Stimulated activated CD4-positive, alpha-beta T cell treated with anti-CD3 and anti-CD28 coated beads, Interleukin-4, amount 100 ng/mL, for 4 hours (primary cell): ENCODE measurements around the gene SLC24A4.
"Not testable (repeated sequence)": the region's sequence is repeated elsewhere in the genome, so short reads cannot be mapped to it uniquely, and the experiment has no call there.

Experiments used
- DNase-seq, 2 experiments: peaks; one replicate each; pipeline ENCODE4 v3.0.0-alpha.2; 2020

SLC24A4 gene

GRCh38 chr14:92528486-92529100 lies 205.6 kb downstream of the SLC24A4 start:
- no peak for DNase-seq

DNA sequence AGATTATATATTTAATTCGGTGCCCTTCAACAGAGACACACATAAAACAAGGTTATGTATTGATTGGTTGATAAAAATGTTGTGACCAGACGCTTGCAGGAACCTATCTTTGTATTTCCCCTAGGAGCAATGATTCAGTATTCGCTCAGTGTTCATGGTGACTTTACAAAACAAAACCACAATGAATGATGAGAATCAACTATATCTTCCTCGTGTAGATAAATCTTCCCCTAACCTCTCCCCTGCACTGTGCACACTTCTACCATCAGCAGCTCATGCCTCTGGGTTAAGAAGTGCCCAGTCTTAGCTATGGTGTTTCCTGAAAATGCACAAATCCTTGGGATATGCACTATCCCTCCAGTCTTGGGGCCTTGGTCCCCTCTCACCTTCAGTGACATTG lies 206.9 kb downstream of the SLC24A4 start:
- no peak for DNase-seq

GRCh38 chr14:92531106-92531873 lies 208.3 kb downstream of the SLC24A4 start:
- DNase-seq = peak; percentile 26 to 72

DNA sequence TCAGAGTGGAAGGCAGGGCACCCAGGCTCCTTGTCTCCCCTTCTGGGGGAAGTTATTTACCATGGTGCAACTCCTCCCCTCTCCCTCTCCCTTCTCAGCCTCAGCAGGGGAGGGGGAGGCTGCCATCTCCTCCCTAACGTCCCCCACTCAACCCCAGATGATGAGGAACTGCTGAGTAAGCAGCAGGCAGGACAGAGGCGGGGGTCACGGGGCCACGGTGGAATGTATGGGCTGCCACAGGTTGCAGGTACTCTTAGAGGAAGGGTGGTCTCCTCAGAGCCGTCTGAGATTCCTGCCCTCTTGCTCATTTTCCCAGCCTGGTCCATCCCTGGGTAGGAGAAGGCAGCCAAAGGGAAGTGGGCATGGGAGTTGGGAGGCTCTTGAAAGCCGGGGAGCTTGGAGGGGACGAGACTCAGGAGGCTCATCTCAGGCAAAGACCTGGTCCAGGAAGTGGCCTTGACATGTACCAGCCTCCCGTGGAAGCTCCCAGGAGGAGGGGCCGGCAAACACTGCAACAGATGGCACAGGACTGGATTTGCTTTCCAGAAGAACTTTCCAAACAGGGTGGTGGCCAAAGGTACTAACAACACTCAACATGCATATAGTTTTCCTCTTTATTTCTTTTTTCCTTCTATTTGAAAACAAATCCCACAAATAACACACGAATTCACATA lies 209.7 kb downstream of the SLC24A4 start:
- no peak for DNase-seq

GRCh38 chr14:92534932-92535643 lies 212.1 kb downstream of the SLC24A4 start:
- DNase-seq = peak in 1 of 2 experiments; percentile 41

- DNase-seq = not testable (repeated sequence)
These were observed 213.3 kb downstream of the SLC24A4 start for GRCh38 chr14:92536231-92536630.

GRCh38 chr14:92538412-92538985 lies 215.5 kb downstream of the SLC24A4 start:
- no peak for DNase-seq

DNA sequence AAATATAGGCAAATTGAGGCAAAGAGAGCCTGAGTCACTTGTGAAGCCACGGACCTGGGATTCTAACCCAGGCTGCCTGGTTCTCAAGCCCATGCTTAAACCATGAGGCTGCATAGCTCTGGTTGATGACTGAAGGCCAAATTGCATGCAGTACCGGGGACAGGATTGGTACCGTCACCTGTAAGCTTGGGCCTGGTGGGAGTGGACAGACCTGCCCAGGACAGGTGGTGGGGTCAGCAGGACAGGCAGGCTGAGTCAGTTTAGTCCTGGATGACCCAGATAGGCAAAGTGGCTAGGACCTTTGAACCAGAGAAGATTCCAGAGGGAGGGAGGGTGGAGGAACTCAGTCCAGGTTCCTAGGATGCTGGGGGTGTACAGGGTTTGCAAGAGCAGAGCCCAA lies 216.5 kb downstream of the SLC24A4 start:
- DNase-seq = no peak

DNA sequence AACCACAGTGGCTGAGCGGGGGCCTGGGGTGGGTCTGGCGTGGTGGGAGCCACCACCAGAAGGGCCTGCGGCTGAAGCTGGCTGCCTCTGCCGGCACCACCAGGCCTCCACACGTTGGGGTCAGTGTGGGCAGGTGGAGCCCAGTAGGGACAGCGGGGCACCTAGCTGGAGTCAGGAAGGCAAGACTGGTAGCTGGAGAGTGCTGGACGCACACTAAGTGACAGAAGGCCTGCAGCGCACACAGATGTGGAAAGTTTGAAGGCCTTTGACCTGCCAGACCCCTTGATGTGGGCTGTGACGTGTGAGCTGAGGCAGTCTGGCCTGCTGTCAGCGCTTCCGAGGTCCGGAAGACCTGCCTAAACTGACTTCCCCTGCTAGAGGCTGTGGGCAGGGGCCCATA lies 216.9 kb downstream of the SLC24A4 start:
- DNase-seq = no peak

GRCh38 chr14:92540472-92541048 lies 217.6 kb downstream of the SLC24A4 start:
- DNase-seq = no peak

GRCh38 chr14:92542766-92543554 lies 220.0 kb downstream of the SLC24A4 start:
- DNase-seq = no peak

DNA sequence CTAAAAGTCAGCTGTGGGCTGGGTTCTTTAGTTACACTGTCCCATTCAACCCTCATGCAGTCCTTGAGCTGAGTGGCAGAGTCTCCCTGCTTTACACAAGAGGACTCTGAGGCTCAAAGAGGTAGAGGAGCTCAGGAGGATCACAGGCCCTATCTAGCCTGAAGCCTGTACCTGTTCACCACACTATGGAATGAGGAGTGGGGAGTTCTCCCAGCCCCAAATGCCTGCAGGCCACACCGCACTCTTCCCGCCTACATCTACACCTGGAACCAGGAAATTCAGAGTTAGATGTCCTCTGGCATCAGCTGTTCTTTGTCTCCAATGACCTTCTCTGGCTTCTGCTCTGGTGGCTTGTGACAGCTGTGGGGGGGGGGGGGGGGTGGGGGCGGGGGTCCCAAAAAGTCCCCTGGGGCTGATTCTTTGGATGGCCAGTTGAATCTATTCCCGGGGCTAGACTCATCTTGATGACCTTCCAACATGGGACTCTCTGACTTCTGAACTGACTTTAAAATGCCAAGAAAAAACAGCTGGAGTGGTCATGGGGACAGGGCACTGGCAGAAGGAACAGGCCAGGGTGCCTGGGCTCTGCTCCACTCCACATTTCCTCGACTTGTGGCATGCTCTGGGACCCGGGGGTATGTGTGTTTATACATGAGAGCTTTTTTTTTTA lies 221.2 kb downstream of the SLC24A4 start:
- DNase-seq = no peak

DNA sequence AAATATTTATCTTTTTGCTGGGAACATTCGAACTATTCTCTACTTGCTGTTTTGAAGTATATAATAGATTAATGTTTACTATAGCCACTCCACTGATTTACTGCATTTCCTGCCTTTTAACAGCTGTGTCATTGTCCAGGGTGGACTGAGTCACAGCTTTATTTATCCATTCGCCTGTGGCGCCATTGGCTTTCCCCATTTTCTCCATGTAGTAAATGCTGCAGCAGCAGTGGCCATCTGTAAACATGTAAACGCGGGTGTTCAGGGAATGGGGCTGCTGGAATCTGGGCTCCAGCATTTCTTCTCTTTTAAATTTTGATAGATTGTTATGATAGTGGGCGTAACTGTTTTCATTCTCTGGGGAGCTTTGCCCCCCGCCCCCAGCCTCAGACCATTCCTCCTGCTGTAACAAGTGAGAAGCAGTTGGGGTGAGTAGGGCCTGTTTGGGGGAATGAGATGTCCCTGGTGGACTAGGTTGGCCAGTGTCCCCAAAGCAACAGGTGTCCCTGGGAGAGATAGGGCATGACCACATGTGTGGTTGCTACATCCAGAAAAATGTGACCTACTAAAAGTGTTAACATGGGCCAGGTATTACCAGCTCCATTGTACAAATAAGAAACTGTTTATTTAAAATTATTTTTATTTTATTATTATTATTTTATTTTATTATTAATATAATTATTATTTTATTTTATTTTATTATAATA lies 223.5 kb downstream of the SLC24A4 start:
- DNase-seq = no peak

GRCh38 chr14:92549105-92549858 lies 226.3 kb downstream of the SLC24A4 start:
- no peak for DNase-seq

GRCh38 chr14:92549859-92550230 lies 226.9 kb downstream of the SLC24A4 start:
- no peak for DNase-seq
